SIG-M5 (cell line): ENCODE measurements around the gene MAPK8.

ENCODE experiments used
- DNase-seq: peaks from one replicate; lab custom pipeline; 2025; lab: John Stamatoyannopoulos, UW

The MAPK8 gene

GRCh38 chr10:48384699-48384982 is 78.2 kb downstream of the MAPK8 start:
- no peak for DNase-seq

DNA sequence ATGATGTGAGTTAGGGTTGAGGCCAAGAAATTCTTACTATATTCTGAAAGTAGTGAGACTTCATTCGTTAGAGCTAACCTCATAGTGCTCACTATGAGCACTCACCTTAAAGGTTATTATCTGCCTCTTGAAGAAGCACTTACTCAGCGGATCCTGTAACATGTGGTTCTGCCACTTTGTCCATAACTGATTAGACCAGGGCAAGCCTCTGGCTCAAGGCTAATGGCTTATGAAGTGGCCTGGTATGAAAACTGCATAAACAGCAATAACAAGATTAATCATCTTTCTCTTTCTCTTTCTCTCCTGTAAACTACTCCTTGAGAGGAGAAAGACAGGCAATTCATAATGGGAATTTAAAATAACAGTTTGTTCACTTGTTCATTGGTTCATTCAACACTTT is 82.8 kb downstream of the MAPK8 start:
- no peak for DNase-seq

GRCh38 chr10:48389846-48390557 is 83.5 kb downstream of the MAPK8 start:
- no peak for DNase-seq

- no peak for DNase-seq
Measured at GRCh38 chr10:48390558-48390871, 84.0 kb downstream of the MAPK8 start.

- no peak for DNase-seq
Measured at GRCh38 chr10:48390933-48391845, 84.7 kb downstream of the MAPK8 start.

DNA sequence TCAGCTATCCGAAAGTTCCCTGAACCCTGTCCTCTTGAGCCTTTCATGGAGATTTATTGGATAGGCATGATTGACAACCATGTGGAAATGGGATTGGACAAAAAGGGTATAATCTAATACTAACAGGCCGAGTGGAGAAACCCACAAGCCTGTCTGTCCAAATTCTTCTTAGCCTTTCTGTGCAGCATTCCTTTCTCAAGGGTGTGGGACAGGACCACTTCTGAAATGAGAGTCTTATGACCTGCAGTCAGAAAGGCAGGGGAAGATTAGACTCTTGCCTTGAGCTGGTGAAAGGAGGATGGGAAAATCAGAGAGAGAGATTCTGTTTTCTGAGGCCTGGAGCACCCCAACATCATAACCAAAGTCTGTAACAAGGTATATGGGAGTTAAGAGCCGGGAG is 85.5 kb downstream of the MAPK8 start:
- DNase-seq = no peak

- no peak for DNase-seq
Measured at GRCh38 chr10:48398261-48398660, 91.8 kb downstream of the MAPK8 start.

- DNase-seq = no peak
Measured at GRCh38 chr10:48399056-48399541, 92.6 kb downstream of the MAPK8 start.

DNA sequence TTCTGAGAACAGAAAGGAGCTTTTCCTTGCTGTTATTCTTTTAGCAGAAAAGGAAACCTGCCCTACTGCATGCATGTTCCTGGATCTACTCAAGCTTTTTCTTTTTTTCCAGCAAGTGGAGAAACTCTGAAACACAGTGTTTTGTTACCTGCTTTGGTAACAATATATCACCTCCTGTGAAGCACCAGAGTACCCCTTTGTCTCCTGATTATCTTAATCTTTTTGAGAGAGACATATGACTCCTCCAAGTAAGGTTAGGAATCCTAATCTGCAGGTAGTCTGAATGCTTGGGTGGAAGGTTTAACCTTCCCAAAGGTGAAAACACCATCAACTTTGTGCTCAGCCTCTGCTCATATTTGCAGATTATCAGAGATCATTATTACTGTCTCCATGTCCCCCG is 93.1 kb downstream of the MAPK8 start:
- DNase-seq = no peak

DNA sequence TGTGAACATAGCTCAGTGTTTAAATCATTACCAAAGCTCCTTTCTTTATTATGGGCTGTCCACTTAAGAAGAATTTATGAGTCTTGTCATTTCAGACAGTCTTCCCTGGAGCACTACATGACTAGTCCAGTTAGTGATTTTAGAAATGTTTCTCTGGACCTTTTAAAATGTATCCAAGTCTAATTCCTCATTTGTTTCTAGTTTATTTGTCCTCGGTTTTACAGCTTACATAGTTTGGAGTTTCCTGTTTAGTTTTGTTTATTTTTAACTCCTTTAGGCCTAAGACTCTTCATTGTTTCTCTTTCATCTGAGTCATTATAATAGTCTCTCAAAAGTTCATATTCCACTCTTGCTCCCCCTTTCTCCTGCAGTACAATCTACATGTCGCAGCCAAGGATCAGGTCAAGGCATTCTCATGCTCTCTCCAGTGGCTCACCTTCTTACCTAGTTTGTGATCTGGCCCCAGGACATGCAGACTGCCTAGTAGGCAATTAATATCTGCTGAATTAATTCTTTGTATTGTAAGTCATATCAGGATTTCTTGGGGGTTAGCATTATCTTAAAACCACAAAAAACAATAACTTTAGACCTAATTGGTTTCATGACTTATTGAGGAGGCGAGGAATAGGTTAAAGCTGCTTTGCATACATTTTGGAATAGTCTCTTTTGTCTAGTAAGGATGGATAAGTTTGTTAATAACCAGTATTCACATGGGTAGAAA is 93.8 kb downstream of the MAPK8 start:
- no peak for DNase-seq

- DNase-seq = no peak
Measured at GRCh38 chr10:48400850-48401220, 94.4 kb downstream of the MAPK8 start.

- DNase-seq = no peak
Measured at GRCh38 chr10:48404646-48405045, 98.2 kb downstream of the MAPK8 start.

DNA sequence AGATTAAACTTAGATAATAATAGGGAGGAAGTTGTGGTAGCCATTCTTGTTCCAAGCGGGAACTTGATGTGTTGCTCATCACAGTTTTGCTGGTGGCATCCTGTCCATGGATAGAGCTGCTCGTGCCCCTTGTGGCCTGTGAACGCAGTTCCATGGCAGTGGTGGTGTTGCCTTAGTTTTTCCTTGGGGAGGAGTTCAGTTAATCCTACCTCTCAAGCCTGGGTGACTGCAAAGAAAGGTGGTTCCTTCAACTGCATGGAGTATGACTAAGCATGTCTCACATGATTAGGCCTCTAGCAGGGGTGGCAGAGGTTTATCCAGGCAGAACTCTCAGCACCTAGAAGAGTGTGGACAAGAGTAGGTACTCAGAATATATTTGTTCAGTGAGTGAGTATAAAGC is 99.7 kb downstream of the MAPK8 start:
- DNase-seq = no peak

- no peak for DNase-seq
Measured at GRCh38 chr10:48406658-48407057, 100.2 kb downstream of the MAPK8 start.

GRCh38 chr10:48410503-48410902 is 104.0 kb downstream of the MAPK8 start:
- no peak for DNase-seq

- DNase-seq = no peak
Measured at GRCh38 chr10:48411510-48411909, 105.0 kb downstream of the MAPK8 start.

GRCh38 chr10:48412081-48412480 is 105.6 kb downstream of the MAPK8 start:
- no peak for DNase-seq

DNA sequence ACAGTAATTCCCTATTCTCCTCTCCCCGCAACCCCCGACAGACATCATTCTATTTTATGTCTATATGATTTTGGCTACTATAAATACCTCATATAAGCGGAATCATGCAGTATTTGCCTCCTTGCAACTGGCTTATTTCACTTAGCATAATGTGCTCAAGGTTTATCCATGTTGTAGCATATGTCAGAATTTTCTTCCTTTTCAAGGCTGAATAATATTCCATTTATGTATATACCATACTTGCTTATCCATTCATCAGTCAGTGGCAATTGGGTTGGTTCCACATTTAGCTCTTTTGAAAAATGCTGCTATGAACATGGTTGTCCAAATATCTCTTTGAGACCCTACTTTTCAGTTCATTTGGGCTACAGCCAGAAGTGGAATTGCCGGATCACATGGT is 106.5 kb downstream of the MAPK8 start:
- no peak for DNase-seq

DNA sequence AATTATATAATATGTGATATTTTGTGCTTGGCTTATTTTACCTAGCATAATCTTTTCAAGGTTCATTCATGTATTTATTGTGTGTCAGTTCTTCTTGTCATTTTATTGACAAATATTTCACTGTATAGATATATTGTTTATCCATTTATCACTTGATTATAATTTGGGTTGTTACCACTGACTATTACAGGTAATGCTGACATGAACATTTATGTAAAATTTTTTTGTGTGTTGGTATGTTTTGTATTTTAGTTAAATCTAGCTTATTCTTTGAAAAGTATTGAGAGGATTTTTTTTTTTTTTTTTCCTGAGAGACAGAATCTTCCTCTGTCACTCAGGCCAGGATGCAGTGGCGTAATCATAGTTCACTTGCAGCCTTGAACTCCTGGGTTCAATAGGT is 107.7 kb downstream of the MAPK8 start:
- no peak for DNase-seq

DNA sequence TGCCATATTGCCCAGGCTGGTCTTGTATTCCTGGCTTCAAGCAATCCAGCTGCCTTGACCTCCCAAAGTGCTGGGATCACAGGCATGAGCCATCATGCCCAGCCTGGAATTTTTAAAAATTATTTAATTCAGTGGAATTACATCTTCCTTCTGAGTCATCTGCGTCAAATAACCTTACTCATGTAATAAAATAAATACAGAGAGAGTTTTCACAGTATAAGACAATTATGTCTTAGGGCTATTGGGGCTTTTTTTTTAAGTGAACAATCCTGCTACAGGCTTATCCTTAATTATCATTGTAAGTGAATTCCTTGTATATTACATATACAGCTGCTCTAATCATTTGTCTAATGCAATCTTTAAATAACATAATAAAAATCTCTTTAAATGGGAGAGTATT is 108.3 kb downstream of the MAPK8 start:
- no peak for DNase-seq

GRCh38 chr10:48416584-48417232 is 110.2 kb downstream of the MAPK8 start:
- DNase-seq = no peak

DNA sequence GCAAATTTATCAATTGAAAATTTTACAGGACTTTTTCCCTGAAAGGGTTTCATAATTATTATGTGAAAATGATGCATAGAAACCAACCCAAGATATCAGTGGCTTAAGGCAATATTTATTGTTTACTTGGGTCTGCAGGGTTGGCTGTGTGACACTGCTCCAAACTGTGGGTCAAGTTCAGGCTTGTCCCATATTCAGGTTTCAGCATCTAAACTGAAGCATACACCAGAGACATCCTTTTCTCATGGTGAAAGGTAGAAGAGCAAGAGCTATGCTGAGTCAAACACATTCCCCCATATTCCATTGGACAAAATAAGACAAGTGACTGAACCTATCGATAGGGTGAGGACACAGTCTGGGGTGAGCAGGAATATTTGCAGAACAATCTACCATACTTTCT is 110.9 kb downstream of the MAPK8 start:
- no peak for DNase-seq
